Neural progenitor cell (in vitro differentiated cells): ENCODE results near the gene DGKD. TPM values are rescaled to one million over a fixed set of nuclear protein-coding genes. Genes with fewer than 3 reads are reported as not detected.

Source experiments
- DNase-seq: peaks from one replicate; pipeline ENCODE4 v3.0.0-alpha.2; 2016; ENCODE audit warnings: low spot score
- H2AFZ ChIP-seq: fragments of 200-600 bp; sonication (generic); replicated peaks from 2 replicates; pipeline ENCODE4 v1.6.1; 2016; ENCODE audit warnings: antibody characterized with exemption
- H3F3A ChIP-seq: fragments of 200-600 bp; sonication (generic); 2 replicates; pipeline ENCODE4 v1.6.1; 2016; ENCODE audit warnings: antibody characterized with exemption, low read depth
- H3K27ac ChIP-seq: fragments of 200-600 bp; sonication (generic); 2 replicates; pipeline ENCODE4 v1.5.1; 2016; ENCODE audit warnings: mild to moderate bottlenecking
- H3K27me3 ChIP-seq: fragments of 200-600 bp; sonication (generic); 2 replicates; pipeline ENCODE4 v1.6.1; 2016; ENCODE audit warnings: mild to moderate bottlenecking, moderate library complexity
- H3K36me3 ChIP-seq: fragments of 200-600 bp; sonication (generic); 2 replicates; pipeline ENCODE4 v1.5.1; 2016
- H3K4me1 ChIP-seq: fragments of 200-600 bp; sonication (generic); 2 replicates; pipeline ENCODE4 v1.6.1; 2016; ENCODE audit warnings: mixed run types
- H3K4me2 ChIP-seq: fragments of 200-600 bp; sonication (generic); 2 replicates; pipeline ENCODE4 v1.6.1; 2016
- H3K4me3 ChIP-seq: fragments of 200-600 bp; sonication (generic); 2 replicates; pipeline ENCODE4 v1.5.1; 2016
- H3K79me2 ChIP-seq: fragments of 200-600 bp; sonication (generic); 2 replicates; pipeline ENCODE4 v1.6.1; 2016; ENCODE audit warnings: low read depth
- H3K9ac ChIP-seq: fragments of 200-600 bp; sonication (generic); 2 replicates; pipeline ENCODE4 v1.6.1; 2016
- H3K9me3 ChIP-seq: fragments of 200-600 bp; sonication (generic); 2 replicates; pipeline ENCODE4 v1.5.1; 2016; ENCODE audit warnings: low read depth
- H4K20me1 ChIP-seq: fragments of 200-600 bp; sonication (generic); 2 replicates; pipeline ENCODE4 v1.6.1; 2016; ENCODE audit warnings: low read depth
- H3K27ac Mint-ChIP-seq: 3 replicates; pipeline ENCODE4 v1.8.0; 2021; ENCODE audit warnings: mixed read lengths
- H3K27me3 Mint-ChIP-seq: 2 replicates; pipeline ENCODE4 v1.8.0; 2022; ENCODE audit warnings: low read depth, mild to moderate bottlenecking, inconsistent platforms, moderate library complexity, mixed read lengths; ENCODE audit not compliant: insufficient read depth
- H3K36me3 Mint-ChIP-seq: 3 replicates; pipeline ENCODE4 v1.8.0; 2021; ENCODE audit warnings: mixed read lengths
- H3K4me1 Mint-ChIP-seq: 3 replicates; pipeline ENCODE4 v1.8.0; 2021; ENCODE audit warnings: mixed read lengths
- H3K4me3 Mint-ChIP-seq: 3 replicates; pipeline ENCODE4 v1.8.0; 2021; ENCODE audit warnings: mild to moderate bottlenecking, moderate library complexity, mixed read lengths
- H3K9me3 Mint-ChIP-seq: 3 replicates; pipeline ENCODE4 v1.8.0; 2020; ENCODE audit warnings: mixed read lengths
- EZH2 ChIP-seq: fragments of 200-600 bp; sonication (generic); IDR thresholded peaks from 2 replicates; pipeline ENCODE4 v1.6.1; 2017; ENCODE audit warnings: antibody characterized with exemption, mild to moderate bottlenecking, moderate library complexity
- EZH2phosphoT487 ChIP-seq: fragments of 200-600 bp; sonication (generic); IDR thresholded peaks from 2 replicates; pipeline ENCODE4 v1.6.1; 2017; ENCODE audit warnings: antibody characterized with exemption
- total RNA-seq: library from RNA; depleted of rRNA; stranded (reverse); fragments of >200 nt; gene quantifications from 2 replicates; pipeline ENCODE4 v1.2.3, GENCODE V29; 2015; ENCODE audit warnings: low replicate concordance
- TF ChIP-seq, protein P1 (sequence below): fragments of 200-600 bp; sonication (generic); IDR thresholded peaks from 2 replicates; pipeline ENCODE4 v1.5.1; 2017; ENCODE audit warnings: antibody characterized with exemption, mild to moderate bottlenecking

The DGKD gene
- total RNA-seq, 1 donor from 2014 or later: 10.9 TPM

DNA sequence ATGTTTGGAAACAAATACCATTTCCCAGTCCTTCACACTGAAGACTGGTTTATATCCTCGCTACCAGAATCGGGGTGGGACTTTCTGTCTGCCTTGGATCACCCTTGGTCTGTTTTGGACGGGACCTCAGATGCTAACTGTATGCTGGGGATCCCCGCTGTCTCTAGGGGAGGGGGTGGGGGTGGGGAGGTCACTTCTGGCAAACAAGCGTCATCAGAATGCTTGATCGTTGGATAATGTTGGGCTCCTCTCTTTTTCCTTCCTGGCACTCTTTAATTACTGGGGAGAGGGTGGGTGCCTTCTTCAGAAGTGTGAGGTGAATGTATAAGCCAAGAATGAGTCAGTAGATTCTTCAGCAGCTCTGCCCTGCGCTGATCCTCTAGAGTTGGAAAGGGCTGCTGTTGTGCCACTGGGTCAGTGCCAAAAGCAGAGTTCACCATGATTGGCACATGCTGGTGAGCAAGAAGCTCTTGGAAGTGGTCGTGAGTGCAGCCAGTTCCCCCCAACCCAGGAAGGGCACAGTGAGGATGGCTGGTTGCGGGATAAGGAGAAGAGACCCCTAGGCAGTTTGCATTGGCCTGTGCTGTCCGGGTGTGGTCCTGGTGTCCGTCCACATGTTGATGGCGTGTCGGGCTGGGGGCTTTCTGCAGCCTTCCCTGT, 32.2 kb downstream of the DGKD start:
- H3K27ac Mint-ChIP-seq: no peak overlapping the region
- DNase-seq: no peak
- Histone ChIP-seq H3K79me2 (no peaks in the 10 kb centered on the region), H3K9me3 (no peaks in the 10 kb centered on the region), H3K27me3 (no peaks in the 10 kb centered on the region), H3K4me1 (peaks cover 16% of the 10 kb centered on the region), H2AFZ (no peak overlapping the region), H3K9ac (no peak overlapping the region), H3K27ac (no peak overlapping the region), H4K20me1 (no peaks in the 10 kb centered on the region), H3F3A (no peaks in the 10 kb centered on the region), H3K4me2 (no peak overlapping the region), H3K36me3 (no peaks in the 10 kb centered on the region), H3K4me3 (no peak overlapping the region)
- no peak for TF ChIP-seq EZH2
- TF ChIP-seq EZH2phosphoT487: no peak
- TF ChIP-seq, protein P1, sequence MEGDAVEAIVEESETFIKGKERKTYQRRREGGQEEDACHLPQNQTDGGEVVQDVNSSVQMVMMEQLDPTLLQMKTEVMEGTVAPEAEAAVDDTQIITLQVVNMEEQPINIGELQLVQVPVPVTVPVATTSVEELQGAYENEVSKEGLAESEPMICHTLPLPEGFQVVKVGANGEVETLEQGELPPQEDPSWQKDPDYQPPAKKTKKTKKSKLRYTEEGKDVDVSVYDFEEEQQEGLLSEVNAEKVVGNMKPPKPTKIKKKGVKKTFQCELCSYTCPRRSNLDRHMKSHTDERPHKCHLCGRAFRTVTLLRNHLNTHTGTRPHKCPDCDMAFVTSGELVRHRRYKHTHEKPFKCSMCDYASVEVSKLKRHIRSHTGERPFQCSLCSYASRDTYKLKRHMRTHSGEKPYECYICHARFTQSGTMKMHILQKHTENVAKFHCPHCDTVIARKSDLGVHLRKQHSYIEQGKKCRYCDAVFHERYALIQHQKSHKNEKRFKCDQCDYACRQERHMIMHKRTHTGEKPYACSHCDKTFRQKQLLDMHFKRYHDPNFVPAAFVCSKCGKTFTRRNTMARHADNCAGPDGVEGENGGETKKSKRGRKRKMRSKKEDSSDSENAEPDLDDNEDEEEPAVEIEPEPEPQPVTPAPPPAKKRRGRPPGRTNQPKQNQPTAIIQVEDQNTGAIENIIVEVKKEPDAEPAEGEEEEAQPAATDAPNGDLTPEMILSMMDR: no peak
- no peak overlapping the region for H3K4me3 Mint-ChIP-seq
- no peaks in the 10 kb centered on the region for H3K9me3 Mint-ChIP-seq
- H3K4me1 Mint-ChIP-seq: peaks cover 35% of the 10 kb centered on the region
- peaks cover 5% of the 10 kb centered on the region for H3K27me3 Mint-ChIP-seq
- peaks cover 8% of the 10 kb centered on the region for H3K36me3 Mint-ChIP-seq

DNA sequence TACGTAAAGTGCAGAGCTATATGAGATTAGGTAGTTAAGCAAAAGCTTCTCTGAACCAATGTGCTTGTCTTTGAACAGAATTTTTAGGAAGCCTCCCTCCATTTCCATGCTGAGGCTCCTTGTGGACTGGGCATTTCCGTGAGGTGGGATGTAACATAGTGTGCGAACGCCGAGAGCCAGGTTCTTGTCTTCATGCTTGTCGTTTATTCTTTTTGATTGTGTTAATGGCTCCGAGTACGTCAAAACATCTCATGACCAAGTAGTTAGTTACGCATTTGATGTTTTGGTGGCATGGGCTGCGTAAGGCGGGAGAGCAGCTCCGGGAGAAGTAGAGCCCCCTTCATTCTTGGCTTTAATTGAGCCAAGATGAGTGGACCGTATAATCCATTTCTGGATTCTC, 32.9 kb downstream of the DGKD start:
- Mint-ChIP-seq H3K36me3 (peaks cover 7% of the 10 kb centered on the region), H3K4me3 (no peak overlapping the region), H3K4me1 (peaks cover 35% of the 10 kb centered on the region), H3K27me3 (peaks cover 5% of the 10 kb centered on the region), H3K27ac (no peak overlapping the region), H3K9me3 (no peaks in the 10 kb centered on the region)
- Histone ChIP-seq H3K4me3 (no peak overlapping the region), H3F3A (no peaks in the 10 kb centered on the region), H3K27me3 (no peaks in the 10 kb centered on the region), H3K27ac (no peak overlapping the region), H3K9me3 (no peaks in the 10 kb centered on the region), H3K36me3 (no peaks in the 10 kb centered on the region), H3K4me1 (peaks cover 16% of the 10 kb centered on the region), H2AFZ (no peak overlapping the region), H3K4me2 (no peak overlapping the region), H3K9ac (no peak overlapping the region), H3K79me2 (no peaks in the 10 kb centered on the region), H4K20me1 (no peaks in the 10 kb centered on the region)
- TF ChIP-seq EZH2: no peak
- TF ChIP-seq EZH2phosphoT487: no peak
- TF ChIP-seq, protein P1: no peak
- DNase-seq: no peak

DNA sequence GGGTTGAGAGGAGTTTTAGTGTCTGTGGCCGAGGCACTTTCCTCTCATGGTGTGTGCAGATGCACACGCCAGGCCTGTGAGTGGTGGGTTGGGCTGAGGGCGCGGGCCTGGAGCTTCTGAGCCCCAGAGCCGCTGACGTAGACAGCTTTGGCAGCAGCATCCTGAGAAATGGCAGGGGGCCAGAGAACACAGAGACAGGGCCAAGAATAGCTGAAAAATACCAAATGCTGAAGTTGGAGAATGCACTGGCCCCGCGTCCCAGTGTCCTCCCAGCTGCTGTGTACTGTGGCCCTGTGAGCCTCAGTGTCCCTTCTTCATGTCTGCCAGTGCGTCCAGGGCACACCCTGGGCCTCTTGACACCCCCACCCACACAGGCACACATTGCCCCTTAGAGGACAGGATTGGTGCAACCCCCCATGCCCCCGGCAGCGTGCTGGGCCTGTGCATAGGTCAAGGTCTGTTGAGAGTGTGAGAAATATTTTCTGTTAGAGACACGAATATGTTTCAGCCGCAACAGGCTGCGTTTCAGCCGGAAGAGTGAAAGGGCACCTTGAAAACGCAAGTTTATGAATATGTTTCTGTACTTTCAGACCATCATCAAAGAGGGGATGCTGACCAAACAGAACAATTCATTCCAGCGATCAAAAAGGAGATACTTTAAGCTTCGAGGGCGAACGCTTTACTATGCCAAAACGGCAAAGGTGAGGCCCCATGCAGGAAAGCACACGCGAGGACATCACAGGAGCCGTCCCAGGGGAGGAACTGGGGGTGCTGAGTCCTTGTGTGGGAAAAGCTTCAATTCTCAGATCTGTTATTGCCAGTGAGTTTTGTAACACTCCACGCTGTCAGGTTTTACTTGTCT, 33.6 kb downstream of the DGKD start:
- peaks cover 16% of the 10 kb centered on the region for H3K4me1 ChIP-seq
- H4K20me1 ChIP-seq: no peaks in the 10 kb centered on the region
- Mint-ChIP-seq H3K27me3 (peaks cover 5% of the 10 kb centered on the region), H3K4me1 (peaks cover 35% of the 10 kb centered on the region), H3K4me3 (no peak overlapping the region), H3K9me3 (no peaks in the 10 kb centered on the region), H3K27ac (no peak overlapping the region), H3K36me3 (peaks cover 7% of the 10 kb centered on the region)
- no peaks in the 10 kb centered on the region for H3K9me3 ChIP-seq
- DNase-seq: no peak
- TF ChIP-seq, protein P1: no peak
- no peak for TF ChIP-seq EZH2
- TF ChIP-seq EZH2phosphoT487: no peak
- H2AFZ ChIP-seq: no peak overlapping the region
- no peak overlapping the region for H3K27ac ChIP-seq
- H3K4me2 ChIP-seq: no peak overlapping the region
- no peak overlapping the region for H3K9ac ChIP-seq
- H3F3A ChIP-seq: no peaks in the 10 kb centered on the region
- H3K79me2 ChIP-seq: no peaks in the 10 kb centered on the region
- no peak overlapping the region for H3K4me3 ChIP-seq
- no peaks in the 10 kb centered on the region for H3K36me3 ChIP-seq
- no peaks in the 10 kb centered on the region for H3K27me3 ChIP-seq
